Spleen (tissue), 3 donors: Measurements from ENCODE around the gene LMO4.

Experiments
- POLR2A ChIP-seq, 3 donors: fragments of 450-650 bp; IDR thresholded peaks; one replicate each; pipeline ENCODE4 v1.5.1; 2017; ENCODE audit warnings: antibody characterized with exemption in 3 of 3, mild to moderate bottlenecking in 1 of 3
- POLR2AphosphoS5 ChIP-seq, 3 donors: sonication (generic); formaldehyde crosslinking; IDR thresholded peaks; one replicate each; pipeline ENCODE4 v1.5.1; 2017; ENCODE audit warnings: antibody characterized with exemption in 3 of 3

DNA sequence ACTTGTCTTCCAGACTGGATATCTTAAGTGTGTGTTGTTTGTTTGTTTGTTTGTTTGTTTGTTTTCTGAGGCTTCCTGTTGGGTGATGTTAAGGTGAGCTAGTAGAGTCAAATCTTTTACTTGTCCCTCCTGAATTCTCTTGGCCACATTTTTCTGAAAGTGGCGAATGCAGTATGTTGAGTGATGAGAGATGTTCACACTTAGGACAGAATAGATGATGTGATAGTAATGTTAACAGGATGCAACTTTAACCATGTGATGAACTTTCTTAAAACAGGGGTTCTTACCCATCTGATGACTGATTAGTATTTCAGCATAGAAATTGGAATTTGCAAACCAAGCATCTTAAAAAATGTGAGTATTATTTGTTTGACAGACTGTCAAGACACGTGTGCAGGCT is 40.2 kb downstream of the LMO4 start:
- TF ChIP-seq POLR2A (IDR thresholded peaks at IDR 0.05) (no peak), POLR2AphosphoS5 (IDR thresholded peaks at IDR 0.05) (no peak)
